GM18505 (cell line): ENCODE results near the gene CEP97.
A peak's percentile ranks its signal among the peaks of the same experiment; 100 is the strongest.

Experiments used
- ATAC-seq: cut with Tn5 transposase; IDR thresholded peaks from one replicate; pipeline ENCODE4 v1.9.1; 2021; ENCODE audit not compliant: unreplicated experiment
- POLR2A ChIP-seq: IDR thresholded peaks from 4 replicates; pipeline ENCODE4 v1.6.1; 2011; ENCODE audit warnings: borderline replicate concordance; ENCODE audit not compliant: insufficient read depth, insufficient read length; ENCODE audit errors: extremely low read depth

Gene CEP97

GRCh38 chr3:101779822-101780381 lies 55.5 kb downstream of the CEP97 start:
- ATAC-seq, result no peak
- TF ChIP-seq POLR2A, result no peak

GRCh38 chr3:101780661-101781060 lies 56.2 kb downstream of the CEP97 start:
- no peak for ATAC-seq
- no peak for TF ChIP-seq POLR2A

GRCh38 chr3:101781166-101781565 lies 56.8 kb downstream of the CEP97 start:
- TF ChIP-seq POLR2A, result no peak
- no peak for ATAC-seq

- no peak for TF ChIP-seq POLR2A
Measured at GRCh38 chr3:101784855-101785613, 60.6 kb downstream of the CEP97 start.

GRCh38 chr3:101791778-101792177 lies 67.4 kb downstream of the CEP97 start:
- ATAC-seq, result peak; percentile 99
- TF ChIP-seq POLR2A, result no peak

More at GRCh38 chr3:101784855-101785613, 60.6 kb downstream of the CEP97 start:
- no peak for ATAC-seq

- ATAC-seq, result no peak
- TF ChIP-seq POLR2A, result no peak
Measured at GRCh38 chr3:101796077-101796680, 71.8 kb downstream of the CEP97 start.

- no peak for ATAC-seq
- no peak for TF ChIP-seq POLR2A
Measured at GRCh38 chr3:101801174-101801573, 76.8 kb downstream of the CEP97 start.

GRCh38 chr3:101802179-101802578 lies 77.8 kb downstream of the CEP97 start:
- no peak for ATAC-seq
- no peak for TF ChIP-seq POLR2A

- no peak for TF ChIP-seq POLR2A
- peak; percentile 92 for ATAC-seq
Measured at GRCh38 chr3:101803173-101803782, 78.9 kb downstream of the CEP97 start.

- TF ChIP-seq POLR2A, result no peak
- no peak for ATAC-seq
Measured at GRCh38 chr3:101803939-101804338, 79.5 kb downstream of the CEP97 start.

- ATAC-seq, result no peak
- TF ChIP-seq POLR2A, result no peak
Measured at GRCh38 chr3:101806491-101806890, 82.1 kb downstream of the CEP97 start.

GRCh38 chr3:101807888-101808287 lies 83.5 kb downstream of the CEP97 start:
- no peak for TF ChIP-seq POLR2A
- peak; percentile 72 for ATAC-seq

- TF ChIP-seq POLR2A, result no peak
- no peak for ATAC-seq
Measured at GRCh38 chr3:101809178-101810021, 85.0 kb downstream of the CEP97 start.
